ENCODE measurements around the gene RPS6KL1.

DNA sequence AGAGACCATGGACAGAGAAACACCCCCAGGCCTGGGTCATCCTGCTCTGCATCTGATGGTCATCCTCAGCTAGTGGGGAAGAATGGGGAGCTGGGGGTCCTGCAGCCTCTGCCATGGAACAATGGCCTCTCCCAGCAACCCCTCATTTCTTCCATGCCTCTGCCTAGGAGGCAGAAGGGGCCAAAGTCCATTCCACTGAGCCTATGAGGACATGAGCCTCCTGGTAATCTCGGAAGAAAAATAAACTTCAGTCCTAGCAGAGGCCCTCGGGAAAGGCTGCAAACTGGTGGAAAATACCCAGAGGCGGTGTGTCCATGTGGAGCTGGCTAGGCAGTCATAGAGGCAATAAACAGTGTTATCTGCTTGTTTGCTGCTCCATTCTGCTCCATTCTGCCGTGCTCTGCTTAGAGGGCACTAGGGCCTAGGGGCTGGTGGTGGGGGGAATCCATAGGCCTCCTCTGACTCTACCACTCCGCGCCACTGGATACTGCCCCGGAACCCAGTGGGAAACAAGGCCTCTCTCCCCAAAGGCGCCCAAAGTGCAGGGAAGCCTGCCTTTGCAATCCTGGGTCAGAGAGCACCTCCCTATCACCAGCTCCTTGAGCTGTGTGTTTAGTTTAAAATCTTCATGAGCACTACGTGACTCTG, 27.9 kb upstream of the RPS6KL1 start:
- TF ChIP-seq POLR2A (IDR thresholded peaks at IDR 0.05; ENCODE audit: low read length) (no peak), GATA1 (IDR thresholded peaks at IDR 0.05; ENCODE audit: low read depth, low read length) (no peak)

All from erythroblast (primary cell).